ENCODE results near the gene C17orf107. TPM values are rescaled to one million over a fixed set of nuclear protein-coding genes. Genes with fewer than 3 reads are reported as not detected.

C17orf107 gene
- total and polyA plus RNA-seq, 8 donors: 1.9 to 6.9 (median 2.9) TPM

DNA sequence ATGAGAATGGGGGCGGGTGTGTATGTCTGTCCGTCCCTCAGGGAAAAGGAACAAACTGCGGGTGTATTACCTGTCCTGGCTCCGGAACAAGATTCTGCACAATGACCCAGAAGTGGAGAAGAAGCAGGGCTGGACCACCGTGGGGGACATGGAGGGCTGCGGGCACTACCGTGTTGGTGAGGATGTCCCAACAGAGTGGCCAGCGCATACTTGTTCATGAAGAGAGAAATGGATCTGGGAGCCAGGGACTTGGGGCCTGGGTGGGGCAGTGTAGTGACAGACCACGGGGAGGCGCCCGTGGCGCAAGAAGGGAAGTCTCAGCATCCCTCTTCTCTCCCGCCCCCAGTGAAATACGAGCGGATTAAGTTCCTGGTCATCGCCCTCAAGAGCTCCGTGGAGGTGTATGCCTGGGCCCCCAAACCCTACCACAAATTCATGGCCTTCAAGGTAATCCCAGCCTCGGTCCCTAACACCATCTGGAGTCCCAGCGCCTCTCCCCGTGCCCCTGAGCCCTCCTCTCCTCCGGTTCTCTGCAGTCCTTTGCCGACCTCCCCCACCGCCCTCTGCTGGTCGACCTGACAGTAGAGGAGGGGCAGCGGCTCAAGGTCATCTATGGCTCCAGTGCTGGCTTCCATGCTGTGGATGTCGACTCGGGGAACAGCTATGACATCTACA is 3.5 kb upstream of the C17orf107 start:
- 75 to 77% methylated on average over 27 of the region's 27 CpGs for WGBS, 2 donors
- no peaks in the 10 kb centered on the region for H3K27me3 ChIP-seq
- no peak for ATAC-seq
- H3K27ac ChIP-seq: no peak overlapping the region
- no peak overlapping the region for H3K4me3 ChIP-seq
- DNase-seq: peak in 2 of 6 donors; percentile 21 to 33
- peaks cover 0 to 4% (median 3%) of the 10 kb centered on the region in 3 donors for H3K4me1 ChIP-seq
- TF ChIP-seq CTCF (IDR thresholded peaks at IDR 0.05): no peak
- FAIRE-seq: no peak
- peaks cover 0 to 29% (median 9%) of the 10 kb centered on the region in 3 donors for H3K36me3 ChIP-seq
- no peaks in the 10 kb centered on the region for H3K9me3 ChIP-seq
- intact Hi-C loops (cut with DNase I): loop anchor here (10.0 kb wide), 3 partner anchors 101 to 181 kb away; partner anchors contain the start of genes ARRB2 (in 1 of the 3), CXCL16 (in 1 of the 3), MED11 (in 1 of the 3) and PSMB6 (in 1 of the 3)

- Histone ChIP-seq H3K4me1 (peaks cover 0 to 4% (median 3%) of the 10 kb centered on the region in 3 donors), H3K36me3 (peaks cover 0 to 22% (median 8%) of the 10 kb centered on the region in 3 donors), H3K27ac (no peak overlapping the region), H3K4me3 (no peak overlapping the region), H3K9me3 (no peaks in the 10 kb centered on the region), H3K27me3 (no peaks in the 10 kb centered on the region)
- WGBS, 2 donors: 92 to 94% methylated on average over 26 to 27 of the region's 27 CpGs
- intact Hi-C loops (cut with DNase I): loop anchor here (10.0 kb wide), 3 partner anchors 102 to 182 kb away; partner anchors contain the start of genes ARRB2 (in 1 of the 3), CXCL16 (in 1 of the 3), MED11 (in 1 of the 3) and PSMB6 (in 1 of the 3)
- DNase-seq (peak in 2 of 6 donors; percentile 29 to 73), ATAC-seq (no peak), FAIRE-seq (no peak)
- TF ChIP-seq CTCF (IDR thresholded peaks at IDR 0.05): no peak
Observed at GRCh38 chr17:4896332-4897197, 2.8 kb upstream of the C17orf107 start.

DNA sequence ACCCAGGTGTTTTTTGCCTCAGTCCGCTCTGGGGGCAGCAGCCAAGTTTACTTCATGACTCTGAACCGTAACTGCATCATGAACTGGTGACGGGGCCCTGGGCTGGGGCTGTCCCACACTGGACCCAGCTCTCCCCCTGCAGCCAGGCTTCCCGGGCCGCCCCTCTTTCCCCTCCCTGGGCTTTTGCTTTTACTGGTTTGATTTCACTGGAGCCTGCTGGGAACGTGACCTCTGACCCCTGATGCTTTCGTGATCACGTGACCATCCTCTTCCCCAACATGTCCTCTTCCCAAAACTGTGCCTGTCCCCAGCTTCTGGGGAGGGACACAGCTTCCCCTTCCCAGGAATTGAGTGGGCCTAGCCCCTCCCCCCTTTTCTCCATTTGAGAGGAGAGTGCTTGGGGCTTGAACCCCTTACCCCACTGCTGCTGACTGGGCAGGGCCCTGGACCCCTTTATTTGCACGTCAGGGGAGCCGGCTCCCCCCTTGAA is 2.1 kb upstream of the C17orf107 start:
- WGBS, 2 donors: 78 to 85% methylated on average over 8 to 10 of the region's 10 CpGs
- Histone ChIP-seq H3K9me3 (no peaks in the 10 kb centered on the region), H3K27ac (no peak overlapping the region), H3K4me3 (no peak overlapping the region), H3K27me3 (no peaks in the 10 kb centered on the region), H3K4me1 (peaks cover 0 to 4% (median 3%) of the 10 kb centered on the region in 3 donors), H3K36me3 (peaks cover 0 to 17% (median 8%) of the 10 kb centered on the region in 3 donors)
- ATAC-seq: no peak
- FAIRE-seq: no peak
- DNase-seq: peak in 2 of 6 donors; percentile 15 to 25
- TF ChIP-seq CTCF (IDR thresholded peaks at IDR 0.05): no peak
- intact Hi-C loops (cut with DNase I): loop anchor here (10.0 kb wide), 3 partner anchors 102 to 182 kb away; partner anchors contain the start of genes ARRB2 (in 1 of the 3), CXCL16 (in 1 of the 3), MED11 (in 1 of the 3) and PSMB6 (in 1 of the 3)

DNA sequence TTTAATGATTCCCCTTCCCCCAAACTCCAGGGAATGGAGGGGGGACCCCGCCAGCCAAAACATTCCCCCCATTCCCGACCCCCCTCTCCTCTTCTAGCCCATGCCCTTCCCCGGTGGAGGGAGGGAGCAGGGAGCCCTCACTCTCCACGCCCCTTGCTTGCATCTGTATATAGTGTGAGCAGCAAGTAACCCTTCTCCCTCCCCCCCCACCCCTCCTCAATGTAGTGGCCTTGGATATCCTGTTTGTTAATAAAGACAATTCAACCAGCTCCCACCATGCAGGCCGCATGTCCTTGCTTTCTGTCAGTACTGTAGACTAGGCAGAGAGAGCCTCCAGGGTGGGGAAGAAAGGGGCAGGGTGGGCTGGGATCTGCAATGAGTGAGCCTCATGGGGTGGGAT is 1.6 kb upstream of the C17orf107 start:
- H3K36me3 ChIP-seq: peaks cover 0 to 17% (median 8%) of the 10 kb centered on the region in 3 donors
- H3K9me3 ChIP-seq: no peaks in the 10 kb centered on the region
- no peak overlapping the region for H3K27ac ChIP-seq
- FAIRE-seq: no peak
- DNase-seq: no peak
- no peak for ATAC-seq
- peaks cover 0 to 4% (median 3%) of the 10 kb centered on the region in 3 donors for H3K4me1 ChIP-seq
- H3K4me3 ChIP-seq: no peak overlapping the region
- no peak for TF ChIP-seq CTCF (IDR thresholded peaks at IDR 0.05)
- WGBS, 2 donors: 84 to 91% methylated on average over 5 of the region's 5 CpGs
- H3K27me3 ChIP-seq: no peaks in the 10 kb centered on the region
- intact Hi-C loops (cut with DNase I): loop anchor here (10.0 kb wide), 3 partner anchors 103 to 183 kb away; partner anchors contain the start of genes ARRB2 (in 1 of the 3), CXCL16 (in 1 of the 3), MED11 (in 1 of the 3) and PSMB6 (in 1 of the 3)
